ENCODE results near the gene SLC12A7.
"Not testable (repeated sequence)": the region's sequence is repeated elsewhere in the genome, so short reads cannot be mapped to it uniquely, and the experiment has no call there.

The SLC12A7 gene

DNA sequence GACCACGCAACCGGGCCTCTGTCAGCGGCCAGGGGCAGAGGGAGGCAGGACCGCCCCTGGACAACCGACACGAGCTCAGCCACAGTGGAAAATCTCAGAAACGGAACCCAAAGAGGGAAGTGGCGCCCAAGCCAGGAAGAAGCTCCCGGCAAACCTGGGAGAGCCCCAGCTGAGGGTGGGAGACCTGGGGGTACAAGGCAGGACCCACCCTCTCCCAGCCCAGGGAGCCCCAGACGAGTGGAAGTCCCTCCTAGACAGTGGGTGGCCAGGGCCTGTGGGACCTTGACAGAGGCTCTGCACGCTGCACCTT, 3.0 kb downstream of the SLC12A7 start:
- no peak for DNase-seq

DNA sequence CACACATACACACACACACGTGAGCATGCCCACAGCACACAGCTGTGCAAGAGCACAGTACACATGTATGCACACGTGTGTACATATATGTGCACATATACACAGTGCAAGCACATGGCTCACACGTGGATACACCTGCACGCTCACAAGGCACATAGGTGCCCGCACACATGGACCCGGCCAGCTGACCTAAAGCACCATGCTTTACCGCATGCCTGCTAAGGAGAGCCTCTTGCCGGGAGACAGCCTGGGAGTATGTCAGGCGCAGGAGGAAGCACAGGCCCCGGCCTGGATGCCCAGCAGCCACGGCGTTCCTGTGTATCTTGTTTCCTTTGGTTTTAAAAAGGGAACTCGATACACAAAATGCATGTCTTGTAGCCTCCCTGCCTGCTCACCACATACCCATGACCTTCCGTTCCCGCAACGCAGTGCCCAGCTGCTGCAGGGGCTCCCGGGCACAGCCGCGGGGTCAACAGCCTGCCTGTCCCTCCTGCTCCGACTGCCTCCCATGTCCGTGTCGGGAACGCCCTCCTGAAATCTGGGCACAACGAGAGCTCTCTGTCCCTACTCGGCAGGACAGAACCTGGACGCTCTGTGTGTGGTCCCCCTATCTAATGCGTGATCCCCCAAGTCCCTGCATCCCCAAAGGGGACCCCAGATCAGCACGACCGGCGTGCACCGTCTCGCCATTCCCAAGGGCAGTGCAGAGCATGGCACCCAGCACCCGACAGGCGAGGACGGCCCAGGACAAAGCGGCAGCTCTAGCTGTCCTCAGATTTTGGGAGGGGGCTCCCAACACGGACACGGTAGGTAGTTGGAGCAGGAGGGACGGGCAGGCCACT, 3.6 kb downstream of the SLC12A7 start:
- DNase-seq: peak; percentile 49

DNA sequence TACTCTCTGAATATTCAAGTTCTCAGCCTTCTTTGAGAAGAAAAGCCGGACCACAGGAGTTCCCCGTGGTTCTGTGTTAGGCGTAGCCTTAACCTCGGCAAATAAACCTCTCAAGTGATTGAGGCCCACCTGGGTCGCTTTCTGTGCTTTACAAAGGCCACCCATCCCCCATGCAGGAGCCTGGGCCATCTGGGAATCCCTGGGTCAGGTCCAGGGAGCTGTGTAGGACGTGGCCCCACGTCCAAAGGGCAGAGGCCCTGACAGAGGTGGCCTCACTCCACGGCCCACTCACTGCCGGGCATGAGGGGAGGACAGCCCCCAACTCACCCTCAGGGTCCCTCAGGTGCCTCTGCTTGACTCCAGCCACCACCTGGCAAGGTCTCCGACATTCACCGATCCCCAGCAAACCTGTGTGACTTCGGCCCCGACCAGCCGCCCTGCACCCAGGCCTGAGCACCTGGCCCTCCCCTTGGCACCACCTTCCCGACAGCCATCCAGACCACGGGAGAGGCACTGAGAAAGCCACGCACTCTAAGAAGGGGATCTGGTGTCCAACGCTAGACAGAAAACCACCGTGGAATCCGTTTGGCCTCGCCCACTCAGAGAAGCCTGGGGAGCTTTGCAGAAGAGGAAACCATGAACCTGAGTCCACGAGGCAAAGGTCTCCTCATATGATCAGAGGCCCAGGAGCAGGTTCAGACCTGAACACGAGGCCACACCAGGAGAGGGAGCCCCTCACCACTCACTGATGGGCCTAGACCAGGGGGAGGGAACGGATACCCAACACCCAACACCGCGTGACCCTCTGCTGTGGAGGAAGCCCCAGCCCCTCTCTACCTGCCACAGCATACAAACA, 4.5 kb downstream of the SLC12A7 start:
- DNase-seq: peak; percentile 54

DNA sequence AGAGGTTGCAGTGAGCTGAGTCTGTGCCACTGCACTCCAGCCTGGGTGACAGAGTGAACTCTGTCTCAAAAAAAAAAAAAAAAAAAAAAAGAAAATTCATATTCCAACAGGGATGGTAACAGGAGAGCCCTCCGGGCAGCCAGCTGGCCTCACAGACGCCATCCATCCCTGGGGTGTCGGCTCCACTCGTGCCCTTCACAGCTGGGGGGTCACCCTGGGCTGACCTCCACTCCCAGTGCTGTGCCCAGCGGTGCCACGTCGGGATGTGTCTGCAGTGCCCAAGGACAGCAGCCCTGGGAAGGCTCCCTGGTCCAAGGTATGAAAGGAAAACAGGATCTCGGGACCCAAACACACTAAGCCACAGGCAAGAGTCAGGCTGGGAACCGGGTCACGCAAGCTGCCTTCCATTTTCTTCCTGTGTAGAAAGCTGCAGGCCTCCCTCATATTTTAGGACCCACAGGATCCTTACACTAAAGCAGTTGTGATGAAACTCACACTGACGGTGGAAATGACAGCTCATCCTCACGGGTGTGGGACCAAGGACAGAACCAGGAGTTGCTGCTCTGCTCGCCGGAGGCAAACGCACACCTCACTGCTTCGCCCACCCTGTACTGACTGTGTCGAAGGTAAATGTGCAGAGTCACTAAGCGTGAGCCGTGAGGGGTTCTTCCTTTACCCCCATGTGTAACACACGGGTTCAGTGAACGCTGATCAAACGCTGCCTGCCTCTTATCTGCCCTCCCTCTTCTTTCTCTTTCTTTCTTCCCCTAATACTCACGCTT, 5.3 kb downstream of the SLC12A7 start:
- peak; percentile 48 for DNase-seq

DNA sequence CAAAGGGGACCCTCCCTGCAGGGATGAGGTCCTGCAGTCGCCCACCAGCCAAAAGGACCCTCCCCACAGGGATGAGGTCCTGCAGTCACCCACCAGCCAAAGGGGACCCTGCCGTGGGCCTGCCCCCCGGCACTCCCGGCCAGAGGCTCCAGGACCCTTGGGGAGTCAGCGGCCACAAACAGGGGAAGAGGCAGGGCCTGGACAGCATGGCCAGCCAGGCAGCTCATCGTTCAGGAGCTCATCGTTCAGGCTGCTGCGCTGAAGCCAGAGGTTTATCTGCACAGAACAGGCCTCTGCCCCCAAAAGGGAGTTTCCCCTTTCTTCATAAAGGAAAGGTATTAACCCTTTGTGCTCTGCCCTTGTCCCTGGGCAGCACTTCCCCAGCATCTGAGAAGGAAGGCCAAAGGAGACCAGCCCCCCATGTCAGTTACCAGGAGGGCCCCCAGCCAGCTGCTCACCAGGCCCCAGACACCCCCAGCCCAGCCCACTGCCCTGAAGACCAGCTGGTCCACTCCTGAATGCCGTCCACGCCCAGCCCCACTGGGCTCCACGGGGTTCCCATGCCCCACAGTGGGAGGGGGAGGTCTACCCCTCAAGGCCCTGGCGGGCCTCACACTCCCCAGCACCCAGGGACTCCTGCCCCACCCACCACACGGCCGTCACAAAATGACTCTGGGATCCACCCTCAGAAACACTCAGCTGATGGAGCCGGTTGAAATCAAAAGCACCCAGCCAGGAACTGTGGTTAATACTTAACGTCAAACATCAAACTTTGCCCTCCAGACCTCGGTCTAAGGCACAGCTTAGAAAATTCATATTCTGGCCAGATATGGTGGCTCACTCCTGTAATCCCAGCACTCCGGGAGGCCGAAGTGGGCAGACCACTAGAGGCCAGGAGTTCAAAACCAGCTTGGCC, 6.3 kb downstream of the SLC12A7 start:
- DNase-seq: peak; percentile 98

DNA sequence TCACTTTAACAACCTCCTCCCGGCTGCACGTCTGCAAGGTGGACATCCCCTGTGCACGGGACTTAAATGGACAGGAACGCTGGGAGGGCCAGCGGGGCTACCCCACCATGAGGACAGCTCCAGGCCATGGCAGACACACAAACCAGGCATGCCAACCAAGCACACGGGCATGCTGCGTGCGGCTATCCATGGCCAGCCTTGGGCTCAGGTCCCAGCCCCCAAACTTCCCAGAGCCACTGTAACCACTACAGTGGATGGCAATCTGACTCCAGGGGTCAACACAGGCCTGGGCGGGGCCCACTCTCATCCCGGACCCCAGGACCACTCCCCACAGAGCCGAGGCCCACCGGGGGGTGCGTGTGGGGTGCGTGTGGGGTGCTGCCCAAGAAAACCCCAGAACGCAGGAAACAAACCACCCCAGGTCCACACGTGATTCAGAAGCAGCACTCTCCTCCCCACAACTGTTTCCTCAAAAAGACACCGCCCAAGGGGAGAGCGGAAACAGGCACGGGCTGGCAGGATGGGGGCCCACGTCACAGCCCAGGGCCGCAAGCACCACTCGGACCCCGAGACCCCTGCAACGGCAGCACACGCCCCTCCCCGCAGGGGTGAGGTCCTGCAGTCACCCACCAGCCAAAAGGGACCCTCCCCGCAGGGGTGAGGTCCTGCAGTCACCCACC, 7.4 kb downstream of the SLC12A7 start:
- peak; percentile 81 for DNase-seq

DNA sequence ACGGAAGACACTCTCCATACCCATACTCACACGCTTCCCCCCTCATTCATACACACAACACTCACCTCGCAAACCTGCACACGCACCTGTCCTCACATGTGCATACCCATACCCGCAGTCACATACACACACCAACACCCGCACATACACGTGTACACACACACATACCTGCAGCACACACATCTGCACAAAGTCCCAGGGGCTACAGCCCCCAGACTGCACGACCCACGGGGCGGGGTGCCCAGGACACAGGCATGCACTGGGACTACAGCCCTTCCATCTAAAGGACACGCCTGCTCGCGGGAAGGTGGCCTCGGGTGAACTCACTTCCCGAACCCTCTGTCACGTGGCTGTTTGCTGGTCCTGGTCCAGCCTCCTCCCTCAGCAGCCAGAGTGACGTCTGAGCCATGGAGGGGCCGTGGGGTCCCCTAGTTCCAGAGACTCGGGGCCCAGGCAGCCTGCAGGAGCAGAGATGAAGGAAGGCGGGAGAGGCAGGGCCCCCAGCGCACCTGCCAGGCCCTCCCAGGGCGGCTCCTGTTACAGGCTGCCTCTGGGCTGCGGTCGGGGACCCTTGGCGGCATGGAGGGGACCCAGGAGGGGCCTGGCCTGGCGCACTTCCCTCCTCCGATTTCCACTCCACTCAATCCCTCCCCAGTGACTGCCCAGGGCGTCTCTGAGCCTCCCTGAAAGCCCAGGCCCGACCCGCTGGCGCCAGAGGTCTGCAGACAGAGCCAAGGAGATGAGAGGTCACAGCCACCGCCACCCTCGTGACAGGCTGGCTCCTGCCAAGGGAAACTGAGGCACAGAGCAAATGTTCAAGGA, 8.1 kb downstream of the SLC12A7 start:
- peak; percentile 85 for DNase-seq

DNA sequence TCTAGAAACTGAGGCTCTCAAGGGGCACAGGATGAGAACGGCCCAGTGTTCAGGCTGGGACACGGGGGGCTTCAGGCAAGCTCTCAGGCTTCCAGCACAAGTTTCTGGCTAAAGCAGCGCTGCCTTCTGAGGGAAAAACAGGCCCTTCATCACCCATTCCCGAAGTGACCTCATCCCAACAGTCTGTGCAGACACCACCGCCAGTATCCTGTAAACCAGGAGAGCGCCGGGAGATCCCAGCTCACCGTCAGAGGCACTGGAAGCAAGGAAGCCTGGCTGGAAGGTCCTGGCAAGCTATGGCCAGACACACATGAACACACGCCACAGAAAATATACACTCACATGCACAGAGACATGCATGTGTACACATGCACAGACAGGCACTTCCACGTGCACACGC, 8.8 kb downstream of the SLC12A7 start:
- no peak for DNase-seq

DNA sequence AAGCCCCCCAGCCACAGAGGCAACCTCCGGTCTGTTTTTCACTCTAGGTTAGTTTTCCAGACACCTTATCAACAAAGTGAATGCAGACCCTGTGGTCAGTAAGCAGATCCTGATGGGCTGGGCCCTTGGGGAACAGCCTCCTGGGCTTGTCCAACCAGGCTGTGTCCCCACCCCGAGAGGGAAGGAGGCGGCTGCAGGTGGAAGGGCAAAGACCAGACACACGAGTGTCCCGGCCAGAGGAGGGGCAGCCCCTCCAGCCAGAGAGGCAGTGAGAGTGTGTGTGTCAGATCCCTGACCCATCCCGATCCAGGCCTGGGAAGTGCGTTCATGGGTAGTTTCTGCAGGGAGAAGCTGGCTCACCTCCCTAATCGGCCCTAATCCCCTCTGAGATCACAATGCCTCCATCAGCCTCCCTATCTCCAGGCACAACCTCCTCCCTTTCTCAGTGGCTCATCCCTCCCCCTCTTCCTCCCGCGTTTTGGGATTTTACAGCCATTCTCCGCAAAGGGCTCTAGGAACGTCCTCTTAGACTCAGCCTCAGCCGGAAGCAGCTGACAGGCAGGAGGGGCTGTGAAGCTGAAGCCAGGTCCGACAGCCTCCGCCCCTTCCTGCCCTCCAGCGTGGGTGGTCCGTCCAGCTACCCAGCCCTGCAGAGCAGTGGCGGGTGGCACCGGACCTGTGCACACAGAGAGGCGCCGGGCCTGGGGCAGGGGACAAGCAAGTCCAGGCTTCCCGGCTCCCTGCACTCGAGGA, 9.7 kb downstream of the SLC12A7 start:
- DNase-seq: peak; percentile 58

DNA sequence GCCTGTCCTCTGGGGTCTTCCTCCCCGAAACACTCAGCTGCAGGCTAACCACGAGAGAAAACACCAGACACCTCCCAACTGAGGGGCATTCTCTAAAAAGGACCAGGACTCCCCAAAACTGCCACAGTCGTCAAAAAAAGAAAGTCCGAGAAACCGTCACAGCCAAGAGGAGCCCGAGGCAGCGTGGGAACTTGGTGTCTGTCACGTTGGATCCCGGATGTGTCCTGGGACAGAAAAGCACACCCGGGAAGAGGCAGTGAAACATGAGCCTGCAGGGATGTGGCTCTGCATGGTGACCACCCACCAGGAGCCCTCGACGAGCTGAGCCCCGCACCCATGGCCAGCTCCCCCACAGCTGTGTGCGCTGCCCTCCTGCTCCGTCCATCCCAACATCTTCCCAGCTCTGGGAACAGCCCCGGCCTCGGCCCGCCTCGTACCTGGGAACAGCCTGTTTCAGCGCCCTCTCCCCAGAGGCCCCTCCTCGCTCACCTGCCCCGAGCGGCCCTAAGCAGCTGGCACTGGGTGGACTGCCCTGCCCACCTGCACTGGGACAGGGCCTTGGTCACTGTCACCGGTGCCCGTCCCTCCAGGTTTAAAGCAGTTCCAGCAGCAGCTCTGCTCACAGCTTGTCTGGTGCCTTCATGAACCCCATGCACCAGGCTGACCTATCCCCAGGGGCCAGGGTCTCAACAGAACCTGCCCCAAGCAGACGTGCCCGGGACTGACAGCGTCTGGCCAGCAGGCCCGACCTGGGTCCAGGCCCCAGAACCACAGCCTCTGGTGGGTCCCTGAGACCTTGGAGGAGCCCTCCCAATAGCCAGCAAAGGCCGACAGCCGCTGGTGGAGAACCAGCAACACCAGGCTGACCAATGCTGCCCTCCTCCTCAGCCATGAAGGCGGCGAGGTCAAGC, 10.9 kb downstream of the SLC12A7 start:
- DNase-seq: no peak

DNA sequence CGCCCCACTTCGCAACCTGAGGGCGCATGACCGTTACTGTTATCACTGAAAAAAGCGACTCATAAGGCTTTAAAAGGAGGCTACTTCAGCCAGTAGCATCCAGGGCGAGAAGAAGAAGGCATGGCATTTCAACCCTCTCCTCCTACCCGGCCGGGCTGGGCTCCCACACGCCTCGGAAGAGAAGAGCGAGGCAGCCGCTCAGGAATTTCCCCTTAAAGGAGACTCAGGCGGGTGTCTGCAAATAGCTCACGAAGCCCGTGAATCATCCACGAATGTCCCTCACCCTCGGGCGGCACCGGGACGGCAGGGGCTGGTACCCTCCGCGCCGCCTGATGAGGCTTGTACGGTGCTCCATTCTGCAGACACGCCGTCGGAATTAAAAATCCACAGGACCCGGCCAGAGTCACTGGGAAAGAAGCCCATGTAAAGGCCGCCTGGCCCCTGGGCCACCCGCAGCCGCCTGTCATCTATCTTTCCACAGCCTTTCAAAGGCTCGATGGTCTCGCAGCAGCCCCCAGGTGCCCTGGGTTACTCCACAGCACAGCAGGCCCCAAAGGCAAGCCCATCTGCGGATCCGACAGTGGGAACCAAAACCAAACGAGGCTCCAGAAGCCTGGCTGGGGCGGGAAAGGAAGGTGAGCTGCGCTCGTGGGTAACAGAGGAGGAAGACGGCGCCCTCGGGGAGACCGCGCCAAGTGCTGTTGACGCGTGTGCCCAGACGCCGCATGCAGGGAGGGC, 11.8 kb downstream of the SLC12A7 start:
- no peak for DNase-seq

DNA sequence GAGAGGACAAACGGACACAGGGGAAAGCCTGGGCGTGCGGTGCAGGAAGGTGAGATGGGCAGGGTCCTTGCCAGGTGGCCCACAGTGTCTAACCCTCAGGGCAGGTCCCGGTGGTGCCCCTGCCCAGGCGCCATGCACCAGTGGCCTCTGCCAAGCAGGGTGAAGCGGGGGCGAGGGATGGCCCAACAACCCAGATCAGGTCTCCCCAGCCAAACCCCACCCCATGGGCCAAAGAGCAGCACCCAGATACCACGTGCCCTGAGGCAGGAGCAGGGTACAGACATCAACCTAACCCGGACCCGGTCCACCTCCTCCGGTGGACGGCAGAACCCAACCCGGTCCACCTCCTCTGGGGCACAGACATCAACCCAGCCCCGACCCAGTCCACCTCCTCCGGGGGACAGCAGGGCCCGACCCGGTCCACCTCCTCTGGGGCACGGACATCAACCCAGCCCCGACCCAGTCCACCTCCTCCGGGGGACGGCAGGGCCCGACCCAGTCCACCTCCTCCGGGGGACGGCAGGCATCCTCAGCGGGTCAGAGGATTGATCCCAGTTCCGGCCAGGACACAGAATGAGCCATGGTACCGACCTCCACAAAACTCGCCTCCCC, 12.8 kb downstream of the SLC12A7 start:
- DNase-seq: no peak

DNA sequence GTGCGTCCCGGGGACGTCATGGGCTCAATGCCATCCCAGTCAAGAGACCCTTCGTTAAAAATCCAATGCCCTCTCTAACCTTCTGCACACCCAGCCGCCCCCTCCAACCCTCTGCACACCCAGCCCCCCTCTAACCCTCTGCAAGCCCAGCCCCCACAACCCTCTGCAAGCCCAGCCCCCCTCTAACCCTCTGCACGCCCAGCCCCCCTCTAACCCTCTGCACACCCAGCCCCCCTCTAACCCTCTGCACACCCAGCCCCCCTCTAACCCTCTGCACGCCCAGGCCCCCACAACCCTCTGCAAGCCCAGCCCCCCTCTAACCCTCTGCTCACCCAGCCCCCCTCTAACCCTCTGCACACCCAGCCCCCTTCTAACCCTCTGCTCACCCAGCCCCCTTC, 13.9 kb downstream of the SLC12A7 start:
- not testable (repeated sequence) for DNase-seq

DNA sequence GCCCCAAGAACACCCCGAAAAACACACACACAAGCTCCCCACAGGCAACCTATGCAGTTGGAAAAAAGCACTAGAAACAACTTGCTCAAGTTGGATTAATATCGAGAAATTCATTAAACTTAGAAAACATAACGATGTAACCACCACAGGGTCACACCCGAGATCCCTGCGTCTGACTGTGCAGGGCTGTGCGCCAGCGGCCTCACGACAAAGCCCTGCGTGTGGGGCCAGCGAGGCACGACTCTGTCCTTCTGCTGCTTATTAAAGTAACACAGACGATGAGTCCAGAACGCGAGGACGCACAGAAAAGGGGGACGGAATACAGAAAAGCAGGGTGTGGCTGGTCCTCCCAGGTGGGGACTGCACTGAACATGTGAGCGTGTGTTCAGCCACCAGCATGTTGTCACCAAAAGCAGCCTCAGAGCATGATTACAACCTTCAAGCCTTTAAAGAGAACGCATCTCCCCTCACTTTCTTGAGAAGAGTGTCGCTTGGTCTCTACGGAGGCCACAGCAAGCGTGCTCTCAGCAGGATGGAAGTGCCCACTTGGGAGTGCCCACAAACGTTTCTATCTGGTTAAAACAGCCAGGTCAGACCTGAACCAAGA, 14.4 kb downstream of the SLC12A7 start:
- peak; percentile 57 for DNase-seq

DNA sequence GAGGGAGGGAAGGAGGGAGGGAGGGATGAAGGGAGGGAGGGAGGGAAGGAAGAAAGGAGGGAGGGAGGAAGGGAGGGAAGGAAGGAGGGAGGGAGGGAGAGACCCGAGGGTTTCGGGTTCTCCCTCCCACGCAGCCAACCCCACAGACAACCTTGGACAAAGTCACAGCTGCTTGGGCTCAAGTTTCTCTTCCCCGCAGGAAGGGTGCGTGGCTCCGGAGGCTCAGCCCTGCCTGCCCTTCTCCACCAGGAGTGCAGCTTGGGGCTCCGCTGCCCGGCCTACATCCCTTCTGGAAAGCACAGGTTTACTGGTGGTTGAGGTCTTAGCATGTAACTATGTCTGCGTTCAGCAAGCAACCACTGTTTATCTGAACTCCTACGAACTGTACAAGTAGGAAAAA, 15.0 kb downstream of the SLC12A7 start:
- DNase-seq: no peak

DNA sequence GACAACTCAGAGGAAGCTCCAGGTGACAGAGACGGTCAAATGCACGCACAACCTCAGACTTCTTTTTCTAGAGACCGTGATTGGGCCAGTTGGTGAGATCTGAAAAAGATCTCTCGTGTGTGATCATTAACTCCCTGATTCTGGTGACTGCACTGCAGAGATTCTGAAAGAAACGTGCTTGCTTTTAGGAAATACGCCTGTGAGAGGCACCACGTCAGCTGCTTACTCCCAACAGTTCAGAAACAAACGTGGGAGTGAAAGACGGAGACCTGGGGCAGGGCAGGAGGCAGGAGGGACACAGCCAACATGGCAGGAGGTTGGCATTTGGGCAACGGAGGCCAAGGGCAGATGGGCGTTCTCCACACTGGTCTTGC, 15.9 kb downstream of the SLC12A7 start:
- no peak for DNase-seq

DNA sequence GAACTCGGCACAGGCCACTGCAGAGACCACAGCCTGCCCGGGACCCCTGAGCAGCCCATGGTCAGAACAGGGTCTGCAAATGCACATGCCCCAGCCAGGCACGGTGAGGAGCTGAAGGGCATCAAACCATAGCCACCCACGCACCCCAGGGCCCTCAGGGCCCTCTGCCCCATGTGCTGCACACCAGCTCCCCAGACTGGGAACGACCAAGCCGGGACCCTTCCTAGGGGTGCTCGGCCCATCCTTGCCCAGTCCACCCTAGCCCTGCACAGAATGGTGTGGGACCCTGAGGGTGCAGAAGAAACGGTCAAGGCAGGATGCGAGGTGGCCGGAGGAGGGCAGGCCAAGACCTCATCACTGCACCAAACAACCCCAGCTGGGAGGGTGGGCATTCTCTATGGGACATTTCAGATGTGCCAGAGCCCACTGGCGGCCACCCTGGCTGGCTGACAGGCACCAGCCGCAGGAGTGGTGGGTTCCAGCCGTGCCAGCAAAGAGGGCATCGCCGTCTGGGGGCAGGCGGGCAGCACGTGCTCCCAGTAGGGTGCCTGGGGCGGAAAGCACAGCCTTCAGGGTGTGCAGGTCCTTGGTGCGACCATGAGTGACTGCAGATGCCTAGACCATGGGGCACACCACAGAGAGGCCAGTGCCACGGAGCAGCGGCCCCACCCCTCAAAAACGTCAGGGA, 16.4 kb downstream of the SLC12A7 start:
- DNase-seq: no peak

Measured in hematopoietic multipotent progenitor cell treated with erythropoietin and hydrocortisone succinate and interleukin-3 and kit ligand, for 6 days (in vitro differentiated cells).